Gastroesophageal sphincter (tissue), 3 donors: ENCODE results near the gene BTRC.

Experiments
- EP300 ChIP-seq: sonication (generic); formaldehyde crosslinking; IDR thresholded peaks from one replicate; pipeline ENCODE4 v1.6.1; 2017; ENCODE audit warnings: antibody characterized with exemption, mild to moderate bottlenecking
- POLR2A ChIP-seq, 2 donors: fragments of 450-650 bp; IDR thresholded peaks; one replicate each; pipeline ENCODE4 v1.6.1; 2017; ENCODE audit warnings: antibody characterized with exemption in 2 of 2, mild to moderate bottlenecking in 2 of 2, moderate library complexity in 1 of 2
- POLR2AphosphoS5 ChIP-seq: sonication (generic); formaldehyde crosslinking; IDR thresholded peaks from one replicate; pipeline ENCODE4 v1.6.1; 2017; ENCODE audit warnings: antibody characterized with exemption
- TF ChIP-seq, protein P1 (sequence below), 4 experiments: fragments of 200-600 bp in 2 of 4; fragments of 450-650 bp in 2 of 4; sonication (generic) in 1 of 4; IDR thresholded peaks; one replicate each; pipeline ENCODE4 v1.5.1; 2017 to 2019; ENCODE audit warnings: antibody characterized with exemption in 4 of 4, mild to moderate bottlenecking in 2 of 4, moderate library complexity in 2 of 4

DNA sequence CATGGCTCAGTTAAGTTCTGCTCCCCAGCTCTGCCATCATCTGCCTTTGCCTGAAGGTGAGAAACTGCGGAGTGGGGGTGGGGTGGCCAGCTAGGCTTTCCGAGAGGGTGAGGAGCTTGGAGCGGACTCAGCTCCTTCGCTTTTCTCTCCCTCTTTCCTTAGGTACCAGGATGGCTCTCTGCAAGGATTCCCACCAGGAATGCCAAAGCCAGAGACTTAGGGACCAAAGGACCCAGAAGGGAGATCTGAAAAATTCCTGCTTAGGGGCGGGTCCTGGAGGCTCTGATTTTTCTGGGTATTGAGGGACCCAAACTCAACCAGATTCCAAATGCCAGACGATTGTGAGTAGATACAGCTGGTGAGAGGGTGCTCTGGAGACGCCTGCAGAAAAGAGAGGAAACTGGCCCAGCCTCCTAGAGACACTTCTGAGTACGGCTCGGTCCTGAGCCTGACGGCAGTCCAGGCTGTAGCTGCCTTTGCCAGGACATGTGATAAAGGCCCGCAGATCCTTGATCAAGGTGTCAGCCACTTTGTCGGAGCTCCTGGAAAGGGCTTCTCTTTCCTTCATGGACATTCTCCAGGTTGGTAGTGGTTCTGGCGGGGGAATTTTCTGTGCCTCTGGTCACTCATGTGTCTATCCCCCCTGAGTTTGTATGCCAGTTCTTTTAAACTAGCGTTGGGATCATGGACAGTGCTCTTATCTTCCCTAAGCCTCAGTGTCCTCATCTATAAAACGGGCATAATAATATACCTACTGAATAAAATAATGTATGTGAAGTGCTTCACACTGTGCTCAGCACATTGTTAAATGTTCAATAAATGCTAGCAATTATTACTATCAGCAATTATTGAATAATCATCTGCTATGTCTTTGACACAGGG is 42.5 kb upstream of the BTRC start:
- TF ChIP-seq, protein P1, sequence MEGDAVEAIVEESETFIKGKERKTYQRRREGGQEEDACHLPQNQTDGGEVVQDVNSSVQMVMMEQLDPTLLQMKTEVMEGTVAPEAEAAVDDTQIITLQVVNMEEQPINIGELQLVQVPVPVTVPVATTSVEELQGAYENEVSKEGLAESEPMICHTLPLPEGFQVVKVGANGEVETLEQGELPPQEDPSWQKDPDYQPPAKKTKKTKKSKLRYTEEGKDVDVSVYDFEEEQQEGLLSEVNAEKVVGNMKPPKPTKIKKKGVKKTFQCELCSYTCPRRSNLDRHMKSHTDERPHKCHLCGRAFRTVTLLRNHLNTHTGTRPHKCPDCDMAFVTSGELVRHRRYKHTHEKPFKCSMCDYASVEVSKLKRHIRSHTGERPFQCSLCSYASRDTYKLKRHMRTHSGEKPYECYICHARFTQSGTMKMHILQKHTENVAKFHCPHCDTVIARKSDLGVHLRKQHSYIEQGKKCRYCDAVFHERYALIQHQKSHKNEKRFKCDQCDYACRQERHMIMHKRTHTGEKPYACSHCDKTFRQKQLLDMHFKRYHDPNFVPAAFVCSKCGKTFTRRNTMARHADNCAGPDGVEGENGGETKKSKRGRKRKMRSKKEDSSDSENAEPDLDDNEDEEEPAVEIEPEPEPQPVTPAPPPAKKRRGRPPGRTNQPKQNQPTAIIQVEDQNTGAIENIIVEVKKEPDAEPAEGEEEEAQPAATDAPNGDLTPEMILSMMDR (IDR thresholded peaks at IDR 0.05), result no peak
- no peak for TF ChIP-seq EP300
- no peak for TF ChIP-seq POLR2A (IDR thresholded peaks at IDR 0.05)
- TF ChIP-seq POLR2AphosphoS5, result no peak
